GM23338 (cell line): ENCODE measurements around the gene PLOD2.

Experiments used
- CREB1 ChIP-seq: fragments of 250-450 bp; sonication (Bioruptor Pico); IDR thresholded peaks from 2 replicates; pipeline ENCODE4 v1.5.0; 2020; ENCODE audit warnings: low read depth, mild to moderate bottlenecking, moderate library complexity
- EZH2 ChIP-seq: fragments of 200-600 bp; sonication (generic); IDR thresholded peaks from one replicate; pipeline ENCODE4 v1.8.0; 2017; ENCODE audit warnings: antibody characterized with exemption, mild to moderate bottlenecking, low read depth; ENCODE audit not compliant: unreplicated experiment
- REST ChIP-seq: IDR thresholded peaks from one replicate; pipeline ENCODE4 v1.6.1; 2018; ENCODE audit warnings: antibody characterized with exemption; ENCODE audit not compliant: unreplicated experiment

DNA sequence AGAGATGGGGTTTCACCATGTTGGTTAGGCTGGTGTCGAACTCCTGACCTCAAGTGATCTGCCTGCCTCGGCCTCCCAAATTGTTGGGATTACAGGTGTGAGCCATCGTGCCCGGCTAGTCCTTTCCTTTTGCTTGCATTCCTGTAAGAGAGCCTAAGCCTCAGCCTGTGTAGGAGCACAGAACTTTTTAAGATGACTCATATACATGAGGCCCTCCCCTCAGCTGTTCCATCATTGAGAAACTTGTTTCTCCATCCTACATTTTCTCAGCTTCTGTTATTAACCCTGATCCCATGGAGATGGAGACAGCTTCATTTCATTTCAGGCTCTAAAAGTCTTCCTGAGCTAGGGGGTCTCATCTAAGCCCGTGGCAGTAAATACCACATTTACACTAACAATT, 123.3 kb downstream of the PLOD2 start:
- TF ChIP-seq REST (no peak), CREB1 (CRISPR knock-in tag) (no peak), EZH2 (no peak)
